Activated T-helper 1 cell treated with anti-CD3 and anti-CD28 coated beads, Interleukin-12 subunit alpha, Interleukin-12 subunit beta, Interleukin-2, Interleukin-4 antibody, amounts not matched to agents 30 ng/mL and 10 ng/mL and 1 ng/mL, durations not matched to agents 14 hours and 24 hours and 36 hours (primary cell): ENCODE data around the gene DHRSX. TPM values are rescaled to one million over a fixed set of nuclear protein-coding genes. Genes with fewer than 3 reads are reported as not detected.

Experiments used
- DNase-seq: peaks from one replicate; pipeline ENCODE4 v3.0.0; 2021; ENCODE audit warnings: low spot score
- H3K27ac Mint-ChIP-seq: one replicate; pipeline ENCODE4 v1.8.0; 2021; ENCODE audit warnings: mild to moderate bottlenecking, mixed read lengths
- H3K27me3 Mint-ChIP-seq: one replicate; pipeline ENCODE4 v1.8.0; 2022; ENCODE audit warnings: mild to moderate bottlenecking, moderate library complexity, mixed read lengths; ENCODE audit not compliant: insufficient read depth
- H3K36me3 Mint-ChIP-seq: one replicate; pipeline ENCODE4 v1.8.0; 2021; ENCODE audit warnings: low read depth, mixed read lengths
- H3K4me1 Mint-ChIP-seq: one replicate; pipeline ENCODE4 v1.8.0; 2021; ENCODE audit warnings: low read depth, mixed read lengths
- H3K4me3 Mint-ChIP-seq: one replicate; pipeline ENCODE4 v1.8.0; 2021; ENCODE audit warnings: mild to moderate bottlenecking, moderate library complexity, mixed read lengths
- H3K9me3 Mint-ChIP-seq: one replicate; pipeline ENCODE4 v1.8.0; 2021; ENCODE audit warnings: mixed read lengths
- intact Hi-C: fragments of 100-400 bp; cut with micrococcal nuclease; formaldehyde crosslinking; loops from one replicate; pipeline ENCODE4 v1.15.1; 2024
- total RNA-seq: library from RNA; stranded (reverse); gene quantifications from 2 replicates; pipeline ENCODE4 v1.2.3, GENCODE V29; 2022

Gene DHRSX
- total RNA-seq, 1 donor from 2014 or later: 26.3 TPM

DNA sequence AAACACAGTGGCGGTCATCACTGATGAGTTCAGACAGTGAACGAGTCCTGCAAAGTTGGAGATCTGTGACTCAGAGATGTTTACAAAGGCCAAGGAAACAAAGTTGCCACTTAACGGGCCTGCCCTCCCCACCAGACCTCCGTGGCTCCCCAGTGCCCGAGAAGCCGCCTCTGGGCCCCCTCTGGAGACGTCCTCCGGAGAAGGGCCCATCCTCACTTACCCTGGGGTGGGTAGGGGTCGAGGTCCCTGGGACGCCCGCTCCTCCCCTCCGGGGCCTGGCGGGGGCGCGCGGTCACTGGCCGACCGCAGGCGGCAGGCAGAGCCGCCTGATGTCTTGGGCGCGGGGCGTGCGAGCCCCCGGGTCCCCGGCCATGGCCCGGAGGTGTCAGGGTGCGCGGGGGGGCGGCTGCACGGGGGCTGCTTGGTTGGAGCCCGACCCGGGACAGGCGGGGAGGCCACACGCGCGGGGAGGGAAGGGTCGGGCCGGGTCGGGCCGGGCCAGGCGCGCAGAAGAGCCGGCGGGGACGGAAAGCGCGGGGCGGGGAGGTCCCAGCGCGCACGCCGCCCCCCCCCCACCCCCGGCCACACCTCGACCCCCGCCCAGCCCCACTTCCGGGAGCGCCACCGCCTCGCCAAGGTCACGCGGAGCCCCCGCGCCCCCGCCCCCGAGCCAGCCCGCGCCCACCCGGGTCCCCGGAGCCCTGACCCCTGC, 529 bp downstream of the DHRSX start:
- H3K9me3 Mint-ChIP-seq: no peaks in the 10 kb centered on the region
- peaks cover 2% of the 10 kb centered on the region for H3K27me3 Mint-ChIP-seq
- H3K27ac Mint-ChIP-seq: peak overlapping the region; percentile 75
- H3K4me1 Mint-ChIP-seq: peaks cover 27% of the 10 kb centered on the region
- DNase-seq: peak; percentile 16
- intact Hi-C loops: loop anchor here (1.0 to 5.0 kb wide), 6 partner anchors 92 to 1048 kb away; partner anchors contain the start of gene ASMTL
- H3K36me3 Mint-ChIP-seq: peaks cover 9% of the 10 kb centered on the region
- peak overlapping the region; percentile 88 for H3K4me3 Mint-ChIP-seq

DNA sequence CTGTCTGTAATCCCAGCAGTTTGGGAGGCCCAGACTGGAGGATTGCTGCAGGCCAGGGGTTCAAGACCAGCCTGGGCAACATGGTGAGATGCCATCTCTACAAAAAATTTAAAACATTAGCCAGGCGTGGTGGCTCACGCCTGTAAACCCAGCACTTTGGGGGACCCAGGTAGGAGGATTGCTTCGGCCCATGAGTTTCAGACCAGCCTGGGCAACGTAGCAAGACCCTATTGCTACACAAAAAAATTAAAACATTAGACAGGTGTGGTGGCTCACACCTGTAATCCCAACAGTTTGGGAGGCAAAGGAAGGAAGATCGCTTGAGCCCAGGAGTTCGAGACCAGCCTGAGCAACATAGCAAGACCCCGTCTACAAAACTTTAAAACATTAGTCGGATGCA, 1.3 kb downstream of the DHRSX start:
- intact Hi-C loops: no loop called here
- Mint-ChIP-seq H3K9me3 (no peaks in the 10 kb centered on the region), H3K27me3 (no peaks in the 10 kb centered on the region), H3K27ac (peak overlapping the region; percentile 82), H3K36me3 (peaks cover 9% of the 10 kb centered on the region), H3K4me3 (peak overlapping the region; percentile 88), H3K4me1 (peaks cover 27% of the 10 kb centered on the region)
- DNase-seq: no peak

DNA sequence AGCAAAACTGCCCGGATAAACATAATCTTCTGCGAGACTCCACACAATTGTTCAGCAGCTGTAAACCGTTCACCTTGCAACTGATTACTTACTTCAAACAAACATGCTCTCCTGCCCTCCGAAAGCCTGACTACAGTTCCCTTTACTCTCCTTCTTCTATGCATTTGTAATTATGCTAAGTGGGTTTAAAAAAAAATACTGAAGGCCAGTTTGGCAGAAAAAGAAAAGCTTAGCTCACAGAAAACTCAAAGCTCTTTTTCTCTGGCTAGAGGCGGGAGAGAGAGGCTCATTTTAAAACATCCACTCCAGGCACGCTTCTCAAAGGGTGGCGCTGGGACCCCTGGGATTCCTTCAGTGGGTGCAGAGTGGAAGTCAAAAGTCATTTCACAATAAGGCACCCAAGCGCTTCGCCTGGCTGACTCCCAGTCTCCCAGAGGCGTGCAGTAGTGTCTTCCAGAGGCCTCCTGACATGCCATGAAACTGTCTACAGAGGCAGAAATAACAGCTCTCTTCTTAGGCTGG, 1.9 kb downstream of the DHRSX start:
- Mint-ChIP-seq H3K27me3 (no peaks in the 10 kb centered on the region), H3K4me3 (peak overlapping the region; percentile 88), H3K4me1 (peaks cover 27% of the 10 kb centered on the region), H3K27ac (peak overlapping the region; percentile 82), H3K36me3 (peaks cover 9% of the 10 kb centered on the region), H3K9me3 (no peaks in the 10 kb centered on the region)
- no peak for DNase-seq
- intact Hi-C loops: no loop called here

DNA sequence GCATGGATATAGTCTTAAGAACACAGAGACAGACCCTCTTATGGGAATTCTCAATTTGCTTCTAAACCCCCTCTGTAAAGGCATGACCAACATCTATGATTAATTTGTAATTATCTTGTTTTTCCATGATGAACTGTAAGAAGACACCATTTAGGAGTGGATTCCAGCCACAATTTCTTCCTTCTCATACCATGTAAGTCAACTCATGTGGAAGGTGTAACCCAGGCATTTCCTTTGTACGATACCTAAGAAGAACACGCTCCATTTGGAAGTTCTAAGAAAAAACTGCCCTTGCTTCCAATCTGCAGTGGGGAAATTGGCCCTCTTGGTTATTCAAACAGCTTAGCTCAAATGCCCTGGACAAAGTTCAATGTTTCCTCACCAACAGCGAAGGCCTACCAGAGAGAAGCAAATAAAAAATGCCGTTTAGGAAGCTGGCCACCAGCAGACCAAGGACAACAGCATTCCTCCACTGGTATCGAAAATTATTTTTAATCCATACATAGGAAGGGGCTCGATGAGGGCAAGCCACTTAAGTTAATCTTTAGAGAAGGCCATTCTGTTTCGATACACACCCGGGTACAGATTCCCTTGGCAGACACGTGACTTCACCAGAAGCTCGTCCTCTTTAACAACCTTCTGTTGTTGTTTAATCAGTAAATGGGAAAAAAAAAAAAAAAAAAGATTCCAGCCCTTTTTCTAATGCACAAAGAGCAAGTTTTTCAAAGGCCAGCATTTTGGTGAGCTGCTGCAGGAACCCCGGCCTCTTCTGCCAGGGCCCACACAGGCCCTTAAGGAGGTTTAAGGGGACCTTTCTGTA, 2.6 kb downstream of the DHRSX start:
- no peak for DNase-seq
- peak overlapping the region; percentile 88 for H3K4me3 Mint-ChIP-seq

DNA sequence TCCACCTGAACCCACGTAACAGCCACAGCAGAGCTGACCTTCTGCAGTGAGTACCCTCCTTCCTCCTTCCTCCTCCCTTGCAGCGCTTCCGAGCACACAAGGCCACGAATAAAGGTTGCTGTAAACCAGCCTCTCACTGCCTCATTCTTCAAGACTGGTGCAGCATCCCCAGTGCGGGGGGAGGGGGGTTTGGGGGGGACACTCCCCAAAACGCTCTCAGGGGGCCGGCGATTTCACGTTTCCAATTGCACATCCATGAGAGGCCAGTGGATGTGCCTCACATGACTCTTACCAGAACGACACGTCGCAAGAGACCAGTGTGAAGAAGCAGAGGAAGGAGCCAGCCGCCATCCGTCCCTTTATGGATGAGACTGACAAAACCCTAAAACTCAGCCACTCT, 5.2 kb downstream of the DHRSX start:
- Mint-ChIP-seq H3K9me3 (no peaks in the 10 kb centered on the region), H3K36me3 (peaks cover 9% of the 10 kb centered on the region), H3K27ac (no peak overlapping the region), H3K4me3 (no peak overlapping the region), H3K4me1 (peaks cover 27% of the 10 kb centered on the region), H3K27me3 (no peaks in the 10 kb centered on the region)
- intact Hi-C loops: no loop called here
- DNase-seq: no peak

More for the DNA sequence above, 2.6 kb downstream of the DHRSX start:
- Mint-ChIP-seq H3K4me1 (peaks cover 27% of the 10 kb centered on the region), H3K9me3 (no peaks in the 10 kb centered on the region), H3K27ac (peak overlapping the region; percentile 27), H3K36me3 (peaks cover 9% of the 10 kb centered on the region), H3K27me3 (no peaks in the 10 kb centered on the region)
- intact Hi-C loops: no loop called here

DNA sequence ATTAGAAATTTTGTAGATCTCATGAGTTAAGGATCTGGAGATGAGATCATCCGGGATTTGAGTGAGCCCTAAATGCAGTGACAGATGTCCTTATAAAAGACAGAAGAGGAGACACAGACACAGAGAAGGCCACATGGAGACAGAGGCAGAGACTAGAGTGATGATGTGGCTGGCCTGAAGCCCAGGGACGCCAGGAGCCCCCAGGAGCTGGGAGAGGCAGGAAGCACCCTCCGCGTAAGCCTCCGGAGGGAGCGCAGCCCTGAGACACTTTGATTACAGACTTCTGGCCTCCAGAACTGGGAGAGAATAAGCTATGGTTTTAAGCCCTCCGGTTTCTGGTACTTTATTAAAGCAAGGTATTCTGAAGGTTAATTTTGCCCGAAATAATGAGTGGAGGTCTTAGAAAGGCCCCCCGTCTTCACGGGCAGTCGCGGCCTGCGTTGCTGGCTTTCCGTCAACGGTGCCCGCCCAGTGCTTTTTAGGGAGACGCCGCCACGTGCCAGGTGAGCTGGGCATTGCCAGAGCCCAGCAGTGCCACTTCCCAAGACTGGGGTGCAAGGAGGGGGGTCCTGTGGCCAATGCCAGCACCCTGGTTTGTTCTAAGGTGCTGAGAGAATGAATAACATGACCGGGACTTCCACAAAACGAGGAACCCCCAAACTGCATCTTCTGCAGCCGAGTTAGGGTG, 8.1 kb downstream of the DHRSX start:
- H3K27me3 Mint-ChIP-seq: no peaks in the 10 kb centered on the region
- H3K36me3 Mint-ChIP-seq: peaks cover 10% of the 10 kb centered on the region
- DNase-seq: no peak
- intact Hi-C loops: no loop called here
- no peak overlapping the region for H3K4me3 Mint-ChIP-seq
- H3K9me3 Mint-ChIP-seq: no peaks in the 10 kb centered on the region
- no peak overlapping the region for H3K27ac Mint-ChIP-seq
- peaks cover 7% of the 10 kb centered on the region for H3K4me1 Mint-ChIP-seq

DNA sequence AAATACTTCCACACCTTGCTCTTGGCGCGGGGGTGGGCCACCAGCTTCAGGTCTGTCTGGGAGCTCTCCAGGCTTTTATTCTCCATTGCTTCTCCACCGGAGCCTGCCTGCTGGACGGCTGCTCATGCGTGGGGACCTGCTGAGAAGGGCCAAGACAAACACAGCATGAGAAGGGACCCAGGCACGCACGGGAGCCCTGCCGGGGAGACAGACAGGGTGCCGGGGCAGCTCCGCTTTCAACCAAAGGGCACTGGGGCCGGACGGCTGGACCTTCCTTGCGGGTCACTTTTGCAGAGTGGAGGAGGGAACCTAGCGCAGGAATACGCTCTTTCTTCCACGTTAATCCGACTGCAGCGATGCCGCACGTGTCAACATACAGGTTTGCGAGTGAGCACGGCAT, 10.1 kb downstream of the DHRSX start:
- no peak overlapping the region for H3K4me3 Mint-ChIP-seq
- DNase-seq: no peak
- H3K36me3 Mint-ChIP-seq: peaks cover 14% of the 10 kb centered on the region
- H3K9me3 Mint-ChIP-seq: no peaks in the 10 kb centered on the region
- H3K27ac Mint-ChIP-seq: no peak overlapping the region
- no peaks in the 10 kb centered on the region for H3K27me3 Mint-ChIP-seq
- H3K4me1 Mint-ChIP-seq: no peaks in the 10 kb centered on the region
- intact Hi-C loops: no loop called here

DNA sequence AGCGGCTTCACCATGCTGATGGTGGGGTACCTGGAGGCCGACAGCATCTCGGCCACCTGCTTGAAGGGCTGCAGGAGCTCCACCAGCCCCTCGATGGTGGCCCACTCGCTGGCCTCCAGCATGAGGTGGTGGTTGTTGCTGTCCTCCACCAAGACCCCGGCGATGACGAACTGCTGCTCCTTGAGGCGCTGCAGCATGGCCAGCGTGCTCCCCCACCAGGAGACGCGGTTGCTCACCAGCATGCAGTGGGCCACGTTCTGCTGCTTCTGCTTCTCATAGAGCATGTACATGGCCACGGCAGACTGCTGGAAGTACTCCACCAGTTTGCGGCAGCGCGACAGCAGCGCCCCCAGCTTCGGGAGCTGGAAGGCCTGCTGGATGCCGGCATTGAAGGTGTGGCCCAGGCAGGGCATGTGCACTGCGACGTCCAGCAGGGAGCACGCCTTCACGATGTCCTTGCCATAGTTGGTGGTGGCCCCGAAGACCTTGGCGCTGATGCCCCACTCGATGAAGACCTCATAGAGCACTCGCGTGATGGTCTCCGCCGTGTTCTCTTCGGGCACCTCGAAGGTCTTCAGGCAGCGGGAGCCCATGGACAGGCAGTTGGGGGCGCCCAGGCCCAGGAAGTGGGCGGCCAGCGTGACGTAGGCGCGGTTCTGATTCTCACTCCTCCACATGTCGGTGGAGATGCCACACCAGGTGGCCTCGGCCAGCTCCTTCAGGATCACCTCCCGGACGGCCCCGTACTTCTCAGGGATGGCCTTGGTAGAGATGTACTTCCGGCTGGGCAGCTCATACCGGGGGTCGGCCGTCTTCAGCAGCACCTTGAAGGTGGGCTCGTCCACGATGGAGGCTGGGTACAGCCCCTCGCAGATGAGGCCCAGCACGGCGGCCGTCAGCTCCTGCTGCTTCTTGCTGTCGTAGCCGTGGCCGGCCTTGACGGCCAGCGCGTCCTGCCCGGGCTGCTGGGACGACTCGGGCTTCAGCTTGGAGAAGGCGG, 11.0 kb downstream of the DHRSX start:
- H3K27me3 Mint-ChIP-seq: no peaks in the 10 kb centered on the region
- H3K36me3 Mint-ChIP-seq: peaks cover 14% of the 10 kb centered on the region
- intact Hi-C loops: no loop called here
- no peaks in the 10 kb centered on the region for H3K9me3 Mint-ChIP-seq
- no peak overlapping the region for H3K27ac Mint-ChIP-seq
- no peak for DNase-seq
- no peaks in the 10 kb centered on the region for H3K4me1 Mint-ChIP-seq
- no peak overlapping the region for H3K4me3 Mint-ChIP-seq

DNA sequence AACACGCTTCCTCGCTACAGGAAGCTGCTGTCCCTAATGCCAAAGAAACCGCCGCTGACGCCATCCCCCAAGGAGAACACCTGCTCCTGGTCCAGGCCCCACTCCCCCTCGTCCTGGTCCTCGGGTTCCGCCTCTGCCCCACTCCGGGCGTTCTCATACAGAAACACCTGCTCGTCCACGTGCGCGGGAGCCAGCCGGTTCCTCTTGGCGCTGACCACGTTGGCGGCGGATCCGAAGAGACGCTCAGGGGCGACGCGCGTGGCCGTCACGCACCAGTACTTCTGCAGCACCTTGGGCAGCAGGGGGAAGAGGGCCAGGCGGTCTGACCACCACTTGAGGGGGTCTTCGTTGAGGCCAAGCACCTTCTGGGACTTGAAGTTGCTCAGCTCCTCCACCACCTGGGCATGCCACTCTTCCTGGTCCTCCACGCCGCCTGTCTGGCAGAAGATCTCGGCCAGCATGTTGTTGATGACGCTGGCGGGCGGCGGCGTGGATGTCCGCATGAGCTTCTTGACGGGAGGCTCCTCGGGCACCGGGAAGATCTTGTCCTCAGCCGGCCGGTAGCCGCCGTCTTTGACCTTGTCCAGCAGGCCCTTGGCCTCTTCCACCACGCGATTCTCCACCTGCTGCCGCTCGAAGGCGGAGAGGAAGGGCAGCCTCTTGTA, 12.0 kb downstream of the DHRSX start:
- no peaks in the 10 kb centered on the region for H3K27me3 Mint-ChIP-seq
- DNase-seq: no peak
- H3K4me3 Mint-ChIP-seq: no peak overlapping the region
- intact Hi-C loops: no loop called here
- H3K36me3 Mint-ChIP-seq: peaks cover 14% of the 10 kb centered on the region
- H3K27ac Mint-ChIP-seq: no peak overlapping the region
- H3K9me3 Mint-ChIP-seq: no peaks in the 10 kb centered on the region
- H3K4me1 Mint-ChIP-seq: no peaks in the 10 kb centered on the region

DNA sequence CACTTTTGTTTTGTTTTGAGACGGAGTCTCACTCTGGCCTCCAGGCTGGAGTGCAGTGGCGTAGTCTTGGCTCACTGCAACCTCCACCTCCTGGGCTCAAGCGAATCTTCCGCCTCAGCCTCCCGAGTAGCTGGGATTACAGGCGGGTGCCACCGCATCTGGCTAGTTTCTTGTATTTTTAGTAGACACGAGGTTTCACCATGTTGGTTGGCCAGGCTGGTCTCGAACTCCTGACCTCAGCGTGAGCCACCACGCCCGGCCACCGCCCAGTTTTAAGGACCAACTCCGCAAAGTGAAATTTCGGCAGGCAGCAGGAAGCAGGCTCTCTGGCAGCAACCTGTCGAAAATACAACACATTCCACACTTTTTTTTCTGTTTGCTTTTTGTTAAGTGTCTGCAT, 13.4 kb downstream of the DHRSX start:
- Mint-ChIP-seq H3K27ac (no peak overlapping the region), H3K9me3 (no peaks in the 10 kb centered on the region), H3K4me1 (no peaks in the 10 kb centered on the region), H3K27me3 (no peaks in the 10 kb centered on the region), H3K36me3 (peaks cover 14% of the 10 kb centered on the region), H3K4me3 (no peak overlapping the region)
- no peak for DNase-seq
- intact Hi-C loops: no loop called here

DNA sequence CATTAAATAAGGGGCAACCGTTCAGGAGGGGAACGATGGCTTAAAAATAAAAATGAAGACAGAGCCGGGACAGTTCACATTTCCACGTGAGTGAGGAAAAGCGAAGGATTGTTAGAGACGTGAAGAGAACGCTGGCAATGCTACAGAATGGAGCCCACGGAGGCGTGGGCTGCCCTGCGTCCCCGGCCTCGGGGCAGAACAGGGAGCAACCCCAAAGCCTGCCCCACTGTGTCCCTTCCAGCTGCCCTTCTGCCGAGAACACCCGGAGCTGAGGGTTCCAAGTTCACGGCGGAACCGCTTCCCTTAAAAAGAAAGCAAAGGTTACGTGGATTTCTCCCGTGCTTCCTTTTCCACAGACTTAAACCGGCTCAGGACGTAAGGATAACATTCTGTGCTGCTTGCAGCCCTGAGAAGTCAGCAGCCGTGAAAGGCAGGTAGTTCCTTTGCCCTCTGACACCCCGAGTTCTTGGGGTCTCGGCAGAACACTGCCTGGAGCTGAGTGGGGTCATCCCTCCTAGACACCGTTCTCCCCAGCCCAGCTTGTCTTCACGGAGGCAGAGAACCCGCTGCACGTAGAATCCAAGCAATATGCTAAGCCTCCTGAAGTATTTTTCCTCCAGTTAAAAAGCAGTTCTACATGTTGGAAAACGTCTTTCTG, 14.2 kb downstream of the DHRSX start:
- Mint-ChIP-seq H3K27ac (no peak overlapping the region), H3K4me1 (no peaks in the 10 kb centered on the region), H3K27me3 (no peaks in the 10 kb centered on the region), H3K4me3 (no peak overlapping the region), H3K36me3 (peaks cover 14% of the 10 kb centered on the region), H3K9me3 (no peaks in the 10 kb centered on the region)
- DNase-seq: no peak
- intact Hi-C loops: no loop called here
